ENCODE measurements around the gene USP54. TPM values are rescaled to one million over a fixed set of nuclear protein-coding genes. Genes with fewer than 3 reads are reported as not detected.

The USP54 gene
- total RNA-seq, 1 experiment from 2014 or later, result 32.8 TPM

DNA sequence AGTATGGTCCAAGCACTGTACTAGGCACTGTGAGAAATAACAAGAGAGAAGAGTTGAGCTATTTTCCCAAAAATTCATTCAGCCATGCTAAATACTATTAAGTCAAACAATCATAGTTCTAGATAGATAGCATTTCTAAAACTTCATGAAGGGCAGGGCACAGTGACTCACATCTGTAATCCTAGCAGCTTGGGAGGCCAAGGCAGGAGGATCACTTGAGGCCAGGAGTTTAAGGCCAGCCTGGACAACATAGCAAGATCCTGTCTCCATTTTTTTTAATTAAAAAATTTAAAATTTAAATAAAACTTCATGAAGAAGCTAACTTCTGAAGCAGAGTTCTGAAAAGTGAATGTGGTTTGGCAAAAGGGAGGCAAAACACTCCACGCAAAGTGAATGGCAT is 29.9 kb downstream of the USP54 start:
- in situ Hi-C loops (cut with HindIII; ENCODE audit: low pct_unique_long_range_greater_than_20kb, low sequenced_read_pairs) (no loop called here), intact Hi-C loops (cut with micrococcal nuclease; ENCODE audit: unreplicated experiment) (no loop called here)
- ChIA-PET CTCF (interaction anchor here (0.7 kb wide), 1 partner anchor 32 kb away, joined by 9 read pairs; no protein-coding TSS in a partner anchor), POLR2A (no interaction called here)
- Histone ChIP-seq H3K4me1 (ENCODE audit: control insufficient read depth, insufficient read depth, low read length) (no peaks in the 10 kb centered on the region), H3K27ac (ENCODE audit: low read length) (no peak overlapping the region), H3K9me3 (ENCODE audit: control insufficient read depth, insufficient read depth, low read depth, low read length) (no peaks in the 10 kb centered on the region), H3K27me3 (ENCODE audit: control insufficient read depth, insufficient read depth, low read length) (no peaks in the 10 kb centered on the region), H3K4me3 (ENCODE audit: low read depth in 2 of 2, low read length in 2 of 2) (no peak overlapping the region), H3K36me3 (ENCODE audit: control insufficient read depth, insufficient read depth, low read length) (no peaks in the 10 kb centered on the region)
- TF ChIP-seq TCF7L2 (IDR thresholded peaks at IDR 0.05; ENCODE audit: low read depth, low read length) (no peak), POLR2AphosphoS5 (IDR thresholded peaks at IDR 0.05; ENCODE audit: low read depth, low read length) (no peak), SIN3A (IDR thresholded peaks at IDR 0.05; ENCODE audit: borderline replicate concordance, insufficient read depth, low read depth, low read length) (no peak)
- TF ChIP-seq, protein P1, sequence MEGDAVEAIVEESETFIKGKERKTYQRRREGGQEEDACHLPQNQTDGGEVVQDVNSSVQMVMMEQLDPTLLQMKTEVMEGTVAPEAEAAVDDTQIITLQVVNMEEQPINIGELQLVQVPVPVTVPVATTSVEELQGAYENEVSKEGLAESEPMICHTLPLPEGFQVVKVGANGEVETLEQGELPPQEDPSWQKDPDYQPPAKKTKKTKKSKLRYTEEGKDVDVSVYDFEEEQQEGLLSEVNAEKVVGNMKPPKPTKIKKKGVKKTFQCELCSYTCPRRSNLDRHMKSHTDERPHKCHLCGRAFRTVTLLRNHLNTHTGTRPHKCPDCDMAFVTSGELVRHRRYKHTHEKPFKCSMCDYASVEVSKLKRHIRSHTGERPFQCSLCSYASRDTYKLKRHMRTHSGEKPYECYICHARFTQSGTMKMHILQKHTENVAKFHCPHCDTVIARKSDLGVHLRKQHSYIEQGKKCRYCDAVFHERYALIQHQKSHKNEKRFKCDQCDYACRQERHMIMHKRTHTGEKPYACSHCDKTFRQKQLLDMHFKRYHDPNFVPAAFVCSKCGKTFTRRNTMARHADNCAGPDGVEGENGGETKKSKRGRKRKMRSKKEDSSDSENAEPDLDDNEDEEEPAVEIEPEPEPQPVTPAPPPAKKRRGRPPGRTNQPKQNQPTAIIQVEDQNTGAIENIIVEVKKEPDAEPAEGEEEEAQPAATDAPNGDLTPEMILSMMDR (IDR thresholded peaks at IDR 0.05), result no peak
- TF ChIP-seq, protein P2, sequence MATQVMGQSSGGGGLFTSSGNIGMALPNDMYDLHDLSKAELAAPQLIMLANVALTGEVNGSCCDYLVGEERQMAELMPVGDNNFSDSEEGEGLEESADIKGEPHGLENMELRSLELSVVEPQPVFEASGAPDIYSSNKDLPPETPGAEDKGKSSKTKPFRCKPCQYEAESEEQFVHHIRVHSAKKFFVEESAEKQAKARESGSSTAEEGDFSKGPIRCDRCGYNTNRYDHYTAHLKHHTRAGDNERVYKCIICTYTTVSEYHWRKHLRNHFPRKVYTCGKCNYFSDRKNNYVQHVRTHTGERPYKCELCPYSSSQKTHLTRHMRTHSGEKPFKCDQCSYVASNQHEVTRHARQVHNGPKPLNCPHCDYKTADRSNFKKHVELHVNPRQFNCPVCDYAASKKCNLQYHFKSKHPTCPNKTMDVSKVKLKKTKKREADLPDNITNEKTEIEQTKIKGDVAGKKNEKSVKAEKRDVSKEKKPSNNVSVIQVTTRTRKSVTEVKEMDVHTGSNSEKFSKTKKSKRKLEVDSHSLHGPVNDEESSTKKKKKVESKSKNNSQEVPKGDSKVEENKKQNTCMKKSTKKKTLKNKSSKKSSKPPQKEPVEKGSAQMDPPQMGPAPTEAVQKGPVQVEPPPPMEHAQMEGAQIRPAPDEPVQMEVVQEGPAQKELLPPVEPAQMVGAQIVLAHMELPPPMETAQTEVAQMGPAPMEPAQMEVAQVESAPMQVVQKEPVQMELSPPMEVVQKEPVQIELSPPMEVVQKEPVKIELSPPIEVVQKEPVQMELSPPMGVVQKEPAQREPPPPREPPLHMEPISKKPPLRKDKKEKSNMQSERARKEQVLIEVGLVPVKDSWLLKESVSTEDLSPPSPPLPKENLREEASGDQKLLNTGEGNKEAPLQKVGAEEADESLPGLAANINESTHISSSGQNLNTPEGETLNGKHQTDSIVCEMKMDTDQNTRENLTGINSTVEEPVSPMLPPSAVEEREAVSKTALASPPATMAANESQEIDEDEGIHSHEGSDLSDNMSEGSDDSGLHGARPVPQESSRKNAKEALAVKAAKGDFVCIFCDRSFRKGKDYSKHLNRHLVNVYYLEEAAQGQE (IDR thresholded peaks at IDR 0.05; ENCODE audit: insufficient read depth in 1 of 2, low read depth in 2 of 2, low read length in 1 of 2), result no peak
- BruUV-seq (replicated peaks), result no TSS peak
- no peak for ATAC-seq
- DNase-seq (ENCODE audit: low read depth, low spot score), result no peak

DNA sequence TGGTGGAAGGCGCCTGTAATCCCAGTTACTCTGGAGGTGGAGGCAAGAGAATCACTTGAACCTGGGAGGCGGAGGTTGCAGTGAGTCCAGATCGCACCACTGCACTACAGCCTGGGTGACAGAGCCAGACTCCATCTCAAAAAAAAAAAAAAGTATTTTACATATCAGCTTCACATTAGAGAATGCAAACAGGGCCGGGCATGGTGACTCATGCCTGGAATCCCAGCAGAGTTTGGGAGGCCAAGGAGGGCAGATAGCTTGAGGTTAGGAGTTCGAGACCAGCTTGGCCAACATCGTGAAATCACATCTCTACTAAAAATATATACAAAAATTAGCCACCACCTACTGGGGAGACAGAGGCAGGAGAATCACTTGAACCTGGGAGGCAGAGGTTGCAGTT is 31.6 kb downstream of the USP54 start:
- Histone ChIP-seq H3K4me3 (ENCODE audit: low read depth in 2 of 2, low read length in 2 of 2) (no peak overlapping the region), H3K27me3 (ENCODE audit: control insufficient read depth, insufficient read depth, low read length) (no peaks in the 10 kb centered on the region), H3K9me3 (ENCODE audit: control insufficient read depth, insufficient read depth, low read depth, low read length) (no peaks in the 10 kb centered on the region), H3K36me3 (ENCODE audit: control insufficient read depth, insufficient read depth, low read length) (no peaks in the 10 kb centered on the region), H3K27ac (ENCODE audit: low read length) (no peak overlapping the region), H3K4me1 (ENCODE audit: control insufficient read depth, insufficient read depth, low read length) (no peaks in the 10 kb centered on the region)
- DNase-seq (ENCODE audit: low read depth, low spot score) (no peak), ATAC-seq (no peak)
- TF ChIP-seq SIN3A (IDR thresholded peaks at IDR 0.05; ENCODE audit: borderline replicate concordance, insufficient read depth, low read depth, low read length) (no peak), TCF7L2 (IDR thresholded peaks at IDR 0.05; ENCODE audit: low read depth, low read length) (no peak), POLR2AphosphoS5 (IDR thresholded peaks at IDR 0.05; ENCODE audit: low read depth, low read length) (no peak)
- TF ChIP-seq, protein P2 (IDR thresholded peaks at IDR 0.05; ENCODE audit: insufficient read depth in 1 of 2, low read depth in 2 of 2, low read length in 1 of 2), result no peak
- TF ChIP-seq, protein P1 (IDR thresholded peaks at IDR 0.05), result no peak
- CTCF ChIA-PET, result no interaction called here
- in situ Hi-C loops (cut with HindIII; ENCODE audit: low pct_unique_long_range_greater_than_20kb, low sequenced_read_pairs) (no loop called here), intact Hi-C loops (cut with micrococcal nuclease; ENCODE audit: unreplicated experiment) (no loop called here)
- BruUV-seq (replicated peaks), result no TSS peak
- POLR2A ChIA-PET, result no interaction called here
